ENCODE measurements around the gene PIGH.
"Not testable (repeated sequence)": the region's sequence is repeated elsewhere in the genome, so short reads cannot be mapped to it uniquely, and the experiment has no call there.

Gene PIGH

DNA sequence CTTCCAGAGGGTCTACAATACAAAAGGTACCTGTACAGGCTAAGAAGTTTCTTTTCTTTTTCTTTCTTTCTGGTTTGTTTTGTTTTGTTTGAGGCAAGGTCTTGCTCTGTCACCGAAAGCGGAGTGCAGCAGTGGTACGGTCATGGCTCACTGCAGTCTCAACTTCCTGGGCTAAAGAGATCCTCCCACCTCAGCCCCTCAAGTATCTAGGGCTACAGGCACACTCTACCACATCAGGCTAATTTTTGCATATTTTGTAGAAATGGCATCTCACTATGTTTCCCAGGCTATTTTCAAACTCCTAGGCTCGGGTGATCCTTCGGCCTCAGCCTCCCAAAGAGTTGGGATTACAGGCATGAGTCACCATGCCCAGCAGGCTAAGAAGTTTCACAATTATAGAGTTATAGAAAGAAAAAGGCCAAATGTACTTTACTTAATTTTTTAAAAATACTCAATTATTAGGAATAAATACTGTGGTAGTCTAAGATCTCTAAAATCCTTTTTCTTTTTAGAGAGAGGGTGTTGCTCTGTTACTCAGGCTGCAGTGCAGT is 3.0 kb upstream of the PIGH start:
- H3K9me3 ChIP-seq (replicated peaks; ENCODE audit: low read length) = no peaks in the 10 kb centered on the region
- H3K9ac ChIP-seq (ENCODE audit: low read depth, low read length) = no peak overlapping the region
- no peak overlapping the region for H3K4me2 ChIP-seq (ENCODE audit: low read length)
- peaks cover 7% of the 10 kb centered on the region for H3K4me1 ChIP-seq (ENCODE audit: control insufficient read depth, insufficient read depth, low read length)
- no peaks in the 10 kb centered on the region for H3K36me3 ChIP-seq (ENCODE audit: insufficient read depth, low read length)
- no peak overlapping the region for H3K4me3 ChIP-seq (ENCODE audit: low read length)
- H3K27me3 ChIP-seq (ENCODE audit: control insufficient read depth, insufficient read depth, low read length) = peaks cover 6% of the 10 kb centered on the region

DNA sequence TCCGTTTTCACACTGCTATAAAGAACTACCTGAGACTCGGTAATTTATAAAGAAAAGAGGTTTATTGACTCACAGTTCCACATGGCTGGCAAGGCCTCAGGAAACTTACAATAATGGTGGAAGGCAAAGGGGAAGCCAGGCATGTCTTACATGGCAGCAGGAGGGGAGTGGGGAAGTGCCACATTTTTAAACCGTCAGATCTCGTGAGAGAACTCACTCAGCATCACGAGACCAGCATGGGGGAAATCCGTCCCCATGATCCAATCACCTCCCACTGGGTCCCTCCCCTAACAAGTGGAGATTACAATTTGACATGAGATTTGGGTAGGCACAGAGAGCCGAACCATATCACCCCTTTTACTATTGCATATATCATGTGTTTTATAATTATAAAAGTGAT is 2.0 kb upstream of the PIGH start:
- no peak overlapping the region for H3K9ac ChIP-seq (ENCODE audit: low read depth, low read length)
- H3K4me2 ChIP-seq (ENCODE audit: low read length) = no peak overlapping the region
- peaks cover 2% of the 10 kb centered on the region for H3K27me3 ChIP-seq (ENCODE audit: control insufficient read depth, insufficient read depth, low read length)
- H3K4me1 ChIP-seq (ENCODE audit: control insufficient read depth, insufficient read depth, low read length) = peaks cover 7% of the 10 kb centered on the region
- no peak overlapping the region for H3K4me3 ChIP-seq (ENCODE audit: low read length)
- H3K9me3 ChIP-seq (replicated peaks; ENCODE audit: low read length) = no peaks in the 10 kb centered on the region
- no peaks in the 10 kb centered on the region for H3K36me3 ChIP-seq (ENCODE audit: insufficient read depth, low read length)

DNA sequence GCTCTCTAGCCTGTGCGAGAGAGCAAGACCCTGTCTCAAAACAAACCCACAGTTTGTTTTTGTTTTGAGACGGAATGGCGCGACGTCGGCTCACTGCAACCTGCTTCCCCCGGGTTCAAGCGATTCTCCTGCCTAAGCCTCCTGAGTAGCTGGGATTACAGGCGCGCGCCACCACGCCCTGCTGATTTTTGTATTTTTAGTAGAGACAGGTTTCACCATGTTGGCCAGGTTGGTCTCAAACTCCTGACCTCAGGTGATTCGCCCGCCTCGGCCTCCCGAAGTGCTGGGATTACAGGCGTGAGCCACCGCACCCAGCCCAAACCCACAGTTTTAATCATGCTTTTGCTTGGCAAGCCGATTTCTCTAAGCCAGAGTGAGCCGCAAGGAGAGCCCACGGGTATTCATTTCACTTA is 500 bp upstream of the PIGH start:
- H3K4me1 ChIP-seq (ENCODE audit: control insufficient read depth, insufficient read depth, low read length); H3K9me3 ChIP-seq (replicated peaks; ENCODE audit: low read length); H3K27me3 ChIP-seq (ENCODE audit: control insufficient read depth, insufficient read depth, low read length); H3K36me3 ChIP-seq (ENCODE audit: insufficient read depth, low read length): not testable (repeated sequence)
- Histone ChIP-seq H3K9ac (ENCODE audit: low read depth, low read length) (peak overlapping the region; percentile 70), H3K4me2 (ENCODE audit: low read length) (peak overlapping the region; percentile 82), H3K4me3 (ENCODE audit: low read length) (peak overlapping the region; percentile 87)

- no peak overlapping the region for H3K9ac ChIP-seq (ENCODE audit: low read depth, low read length)
- no peaks in the 10 kb centered on the region for H3K27me3 ChIP-seq (ENCODE audit: control insufficient read depth, insufficient read depth, low read length)
- H3K4me2 ChIP-seq (ENCODE audit: low read length) = no peak overlapping the region
- H3K4me1 ChIP-seq (ENCODE audit: control insufficient read depth, insufficient read depth, low read length) = peaks cover 6% of the 10 kb centered on the region
- H3K36me3 ChIP-seq (ENCODE audit: insufficient read depth, low read length) = peaks cover 4% of the 10 kb centered on the region
- no peaks in the 10 kb centered on the region for H3K9me3 ChIP-seq (replicated peaks; ENCODE audit: low read length)
- no peak overlapping the region for H3K4me3 ChIP-seq (ENCODE audit: low read length)
These were observed 4.7 kb downstream of the PIGH start for GRCh38 chr14:67595392-67595791.

GRCh38 chr14:67593650-67594049 is 6.4 kb downstream of the PIGH start:
- H3K27me3 ChIP-seq (ENCODE audit: control insufficient read depth, insufficient read depth, low read length); H3K4me3 ChIP-seq (ENCODE audit: low read length); H3K9ac ChIP-seq (ENCODE audit: low read depth, low read length); H3K4me1 ChIP-seq (ENCODE audit: control insufficient read depth, insufficient read depth, low read length); H3K36me3 ChIP-seq (ENCODE audit: insufficient read depth, low read length); H3K9me3 ChIP-seq (replicated peaks; ENCODE audit: low read length); H3K4me2 ChIP-seq (ENCODE audit: low read length): not testable (repeated sequence)

DNA sequence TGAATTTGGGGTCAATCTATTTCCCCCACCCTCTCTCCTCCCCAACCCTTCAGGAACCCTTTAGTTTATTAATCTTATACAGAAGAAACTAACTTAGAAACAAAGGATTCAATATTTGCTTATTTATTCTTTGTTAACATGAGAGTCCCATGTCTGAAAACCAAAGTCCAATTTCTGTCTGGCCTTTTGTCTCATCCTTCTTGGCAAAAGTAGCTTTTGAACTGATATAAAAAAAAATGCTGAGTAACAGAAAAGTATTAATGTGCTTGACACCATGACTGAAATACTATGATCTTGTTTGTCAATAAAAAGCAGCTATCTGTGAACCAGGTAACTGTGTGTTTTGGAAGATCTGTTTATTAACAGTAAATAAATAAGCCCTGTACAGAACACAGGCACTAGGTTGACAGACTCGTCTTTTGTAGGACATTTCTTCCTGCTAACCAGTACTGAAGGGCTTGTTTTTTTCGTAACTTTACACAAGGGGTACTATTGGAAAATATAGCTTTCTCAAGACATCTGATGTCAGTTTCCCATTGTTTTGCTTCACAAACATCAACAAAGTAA is 10.8 kb downstream of the PIGH start:
- no peak overlapping the region for H3K9ac ChIP-seq (ENCODE audit: low read depth, low read length)
- H3K36me3 ChIP-seq (ENCODE audit: insufficient read depth, low read length) = peaks cover 8% of the 10 kb centered on the region
- no peak overlapping the region for H3K4me2 ChIP-seq (ENCODE audit: low read length)
- no peaks in the 10 kb centered on the region for H3K27me3 ChIP-seq (ENCODE audit: control insufficient read depth, insufficient read depth, low read length)
- H3K4me1 ChIP-seq (ENCODE audit: control insufficient read depth, insufficient read depth, low read length) = no peaks in the 10 kb centered on the region
- H3K9me3 ChIP-seq (replicated peaks; ENCODE audit: low read length) = no peaks in the 10 kb centered on the region
- no peak overlapping the region for H3K4me3 ChIP-seq (ENCODE audit: low read length)

DNA sequence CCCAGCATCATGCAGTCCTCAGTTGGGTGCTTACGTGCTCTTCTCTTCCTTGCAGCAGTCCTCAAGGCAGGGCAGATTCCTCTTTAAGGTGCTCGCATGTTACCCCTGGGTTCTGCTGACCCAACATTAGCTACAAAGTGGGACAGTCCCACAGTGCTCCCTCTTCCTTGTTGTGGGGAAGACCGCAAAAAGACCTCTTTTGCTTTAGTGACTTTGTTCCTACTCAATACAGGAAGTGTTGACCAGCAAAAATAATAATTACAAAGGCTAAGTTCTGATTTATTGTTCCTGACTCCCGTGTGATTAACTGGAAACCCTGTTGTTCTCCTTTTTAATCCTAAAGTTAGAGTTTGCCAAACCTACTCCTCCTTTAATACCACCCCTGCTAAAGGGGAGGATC is 13.7 kb downstream of the PIGH start:
- Histone ChIP-seq H3K9me3 (replicated peaks; ENCODE audit: low read length) (no peaks in the 10 kb centered on the region), H3K36me3 (ENCODE audit: insufficient read depth, low read length) (peaks cover 4% of the 10 kb centered on the region), H3K4me2 (ENCODE audit: low read length) (no peak overlapping the region), H3K9ac (ENCODE audit: low read depth, low read length) (no peak overlapping the region), H3K4me3 (ENCODE audit: low read length) (no peak overlapping the region), H3K27me3 (ENCODE audit: control insufficient read depth, insufficient read depth, low read length) (peaks cover 2% of the 10 kb centered on the region), H3K4me1 (ENCODE audit: control insufficient read depth, insufficient read depth, low read length) (no peaks in the 10 kb centered on the region)

DNA sequence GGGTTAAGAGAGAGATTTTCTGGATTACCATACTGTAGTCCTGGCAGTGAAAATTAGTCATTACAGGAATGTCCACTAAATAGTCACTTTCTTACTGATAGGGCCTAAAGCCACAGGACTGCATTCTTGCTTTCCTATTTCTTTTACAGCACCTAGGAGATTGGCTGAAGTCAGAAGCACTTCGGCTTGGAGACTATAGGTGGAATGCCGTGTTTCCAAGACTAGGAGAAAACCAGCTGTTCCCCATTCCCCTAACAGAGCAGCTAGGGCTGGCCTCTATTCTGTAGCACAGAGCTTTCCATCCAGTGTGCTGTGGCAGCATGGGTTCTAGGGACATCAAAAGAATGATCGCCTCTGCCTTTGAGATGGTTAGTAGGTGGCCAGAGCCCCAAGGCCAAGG is 15.1 kb downstream of the PIGH start:
- no peak overlapping the region for H3K4me2 ChIP-seq (ENCODE audit: low read length)
- H3K36me3 ChIP-seq (ENCODE audit: insufficient read depth, low read length) = peaks cover 4% of the 10 kb centered on the region
- no peak overlapping the region for H3K4me3 ChIP-seq (ENCODE audit: low read length)
- no peaks in the 10 kb centered on the region for H3K9me3 ChIP-seq (replicated peaks; ENCODE audit: low read length)
- H3K4me1 ChIP-seq (ENCODE audit: control insufficient read depth, insufficient read depth, low read length) = no peaks in the 10 kb centered on the region
- no peak overlapping the region for H3K9ac ChIP-seq (ENCODE audit: low read depth, low read length)
- peaks cover 8% of the 10 kb centered on the region for H3K27me3 ChIP-seq (ENCODE audit: control insufficient read depth, insufficient read depth, low read length)

DNA sequence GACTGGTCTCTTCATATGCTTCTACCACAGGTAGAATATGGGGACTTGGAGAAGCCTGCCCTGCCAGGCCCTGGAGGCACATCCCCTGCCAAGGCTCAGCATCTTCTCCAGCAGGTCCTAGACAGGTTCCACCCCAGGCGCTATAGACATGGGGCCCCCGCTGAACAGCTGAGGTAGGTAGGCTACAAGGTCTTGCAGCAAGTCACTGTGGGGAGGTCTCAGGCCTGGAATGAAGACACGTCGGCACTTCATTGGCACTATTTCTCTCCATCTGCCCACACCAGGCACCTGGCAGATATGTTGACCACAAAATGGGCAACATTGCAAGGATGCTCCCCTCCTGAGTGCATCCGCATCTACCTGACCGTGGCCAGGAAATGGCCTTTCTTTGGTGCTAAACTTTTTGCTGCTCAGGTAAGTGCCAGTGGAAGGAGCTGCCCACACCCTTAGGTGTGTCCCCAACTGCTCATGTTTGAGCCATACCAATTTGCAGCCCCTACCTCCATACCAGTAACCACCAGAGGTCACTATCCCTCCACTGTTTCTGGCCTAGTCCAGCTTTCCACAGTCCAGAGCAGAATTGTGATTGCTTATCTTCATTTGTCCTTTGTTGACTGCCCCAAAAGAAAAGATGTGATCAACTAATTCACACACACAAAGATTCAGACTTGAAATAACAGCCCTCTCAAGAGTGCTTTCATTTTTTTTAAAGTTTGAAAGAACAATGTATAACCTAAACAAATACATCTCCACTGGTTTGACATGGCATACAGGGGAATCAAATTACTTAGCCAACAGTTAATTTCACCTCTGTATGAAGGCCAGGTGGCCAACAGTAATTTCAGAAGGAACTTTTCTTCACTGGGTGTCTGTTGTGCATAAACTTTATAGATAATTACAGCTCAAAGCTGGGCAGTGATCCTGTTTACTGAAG is 16.1 kb downstream of the PIGH start:
- no peak overlapping the region for H3K9ac ChIP-seq (ENCODE audit: low read depth, low read length)
- H3K36me3 ChIP-seq (ENCODE audit: insufficient read depth, low read length) = no peaks in the 10 kb centered on the region
- no peak overlapping the region for H3K4me3 ChIP-seq (ENCODE audit: low read length)
- H3K4me1 ChIP-seq (ENCODE audit: control insufficient read depth, insufficient read depth, low read length) = no peaks in the 10 kb centered on the region
- peaks cover 17% of the 10 kb centered on the region for H3K27me3 ChIP-seq (ENCODE audit: control insufficient read depth, insufficient read depth, low read length)
- no peaks in the 10 kb centered on the region for H3K9me3 ChIP-seq (replicated peaks; ENCODE audit: low read length)
- no peak overlapping the region for H3K4me2 ChIP-seq (ENCODE audit: low read length)

GRCh38 chr14:67582061-67582460 is 18.0 kb downstream of the PIGH start:
- Histone ChIP-seq H3K4me1 (ENCODE audit: control insufficient read depth, insufficient read depth, low read length) (no peaks in the 10 kb centered on the region), H3K27me3 (ENCODE audit: control insufficient read depth, insufficient read depth, low read length) (peaks cover 17% of the 10 kb centered on the region), H3K9ac (ENCODE audit: low read depth, low read length) (no peak overlapping the region), H3K36me3 (ENCODE audit: insufficient read depth, low read length) (no peaks in the 10 kb centered on the region), H3K4me2 (ENCODE audit: low read length) (no peak overlapping the region), H3K4me3 (ENCODE audit: low read length) (no peak overlapping the region), H3K9me3 (replicated peaks; ENCODE audit: low read length) (no peaks in the 10 kb centered on the region)

DNA sequence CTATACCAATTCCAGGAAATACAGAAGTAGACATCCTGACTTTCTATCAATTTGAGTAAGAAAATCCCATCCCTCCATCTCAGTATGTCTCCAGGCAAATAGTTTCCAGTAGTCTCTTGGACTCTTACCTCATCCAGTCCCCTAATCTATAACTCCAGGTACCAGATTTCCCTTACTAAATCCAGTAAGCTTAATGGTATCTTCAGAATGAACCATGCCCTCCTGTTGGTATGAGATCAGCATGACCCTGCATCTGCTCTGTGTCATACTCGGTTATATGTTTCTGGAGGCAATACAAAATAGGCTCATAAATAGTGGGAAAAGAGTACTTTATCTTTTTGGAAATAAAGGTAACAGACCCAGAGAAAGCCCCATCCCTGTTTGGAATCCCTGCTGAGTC is 18.4 kb downstream of the PIGH start:
- no peaks in the 10 kb centered on the region for H3K4me1 ChIP-seq (ENCODE audit: control insufficient read depth, insufficient read depth, low read length)
- peaks cover 17% of the 10 kb centered on the region for H3K27me3 ChIP-seq (ENCODE audit: control insufficient read depth, insufficient read depth, low read length)
- H3K4me2 ChIP-seq (ENCODE audit: low read length) = no peak overlapping the region
- no peak overlapping the region for H3K9ac ChIP-seq (ENCODE audit: low read depth, low read length)
- no peaks in the 10 kb centered on the region for H3K9me3 ChIP-seq (replicated peaks; ENCODE audit: low read length)
- H3K36me3 ChIP-seq (ENCODE audit: insufficient read depth, low read length) = no peaks in the 10 kb centered on the region
- no peak overlapping the region for H3K4me3 ChIP-seq (ENCODE audit: low read length)

Measured in skeletal muscle satellite cell (primary cell).